HG03342 (cell line): ENCODE measurements around the gene TPPP.
"Not testable (repeated sequence)": the region's sequence is repeated elsewhere in the genome, so short reads cannot be mapped to it uniquely, and the experiment has no call there.

ENCODE experiments used
- ATAC-seq: cut with Tn5 transposase; IDR thresholded peaks from one replicate; pipeline ENCODE4 v1.9.1; 2021; ENCODE audit warnings: mild to moderate bottlenecking, moderate library complexity; ENCODE audit not compliant: unreplicated experiment

Gene TPPP

GRCh38 chr5:693271-694041 lies at the start of gene TPPP:
Gene TPPP, minus strand, starts transcription at chr5:693352. Its CDS starts 15,292 bp downstream, at chr5:678060.
- ATAC-seq: peak; percentile 63

GRCh38 chr5:742276-742675 lies 49.1 kb upstream of the TPPP start:
- not testable (repeated sequence) for ATAC-seq

GRCh38 chr5:734145-734544 lies 41.0 kb upstream of the TPPP start:
- not testable (repeated sequence) for ATAC-seq

- not testable (repeated sequence) for ATAC-seq
Observed at GRCh38 chr5:732754-733454, 39.8 kb upstream of the TPPP start.

GRCh38 chr5:729225-729624 lies 36.1 kb upstream of the TPPP start:
- not testable (repeated sequence) for ATAC-seq

GRCh38 chr5:727087-727486 lies 33.9 kb upstream of the TPPP start:
- ATAC-seq: not testable (repeated sequence)

- ATAC-seq: not testable (repeated sequence)
Observed at GRCh38 chr5:723865-724264, 30.7 kb upstream of the TPPP start.

- not testable (repeated sequence) for ATAC-seq
Observed at GRCh38 chr5:723309-723708, 30.2 kb upstream of the TPPP start.

- not testable (repeated sequence) for ATAC-seq
Observed at GRCh38 chr5:719379-719778, 26.2 kb upstream of the TPPP start.

GRCh38 chr5:717143-717542 lies 24.0 kb upstream of the TPPP start:
- no peak for ATAC-seq

GRCh38 chr5:716740-717139 lies 23.6 kb upstream of the TPPP start:
- not testable (repeated sequence) for ATAC-seq

- ATAC-seq: not testable (repeated sequence)
Observed at GRCh38 chr5:715636-716035, 22.5 kb upstream of the TPPP start.

GRCh38 chr5:714215-715118 lies 21.3 kb upstream of the TPPP start:
- not testable (repeated sequence) for ATAC-seq

GRCh38 chr5:713686-714085 lies 20.5 kb upstream of the TPPP start:
- ATAC-seq: not testable (repeated sequence)

GRCh38 chr5:708848-709517 lies 15.8 kb upstream of the TPPP start:
- ATAC-seq: not testable (repeated sequence)

- not testable (repeated sequence) for ATAC-seq
Observed at GRCh38 chr5:708374-708773, 15.2 kb upstream of the TPPP start.

- not testable (repeated sequence) for ATAC-seq
Observed at GRCh38 chr5:706127-706526, 13.0 kb upstream of the TPPP start.

- ATAC-seq: not testable (repeated sequence)
Observed at GRCh38 chr5:696753-697702, 3.9 kb upstream of the TPPP start.

GRCh38 chr5:696191-696590 lies 3.0 kb upstream of the TPPP start:
- not testable (repeated sequence) for ATAC-seq
